GM23338 (cell line): Measurements from ENCODE around the gene SCML1. TPM values are rescaled to one million over a fixed set of nuclear protein-coding genes. Genes with fewer than 3 reads are reported as not detected.

Experiments
- ATAC-seq: fragments of 200-7000 bp; cut with Tn5 transposase; 3 replicates; pipeline ENCODE4 v1.9.1; 2020
- DNase-seq: peaks from one replicate; pipeline ENCODE4 v3.0.0-alpha.2; 2015; ENCODE audit warnings: low spot score
- H2AFZ ChIP-seq: fragments of 200-600 bp; sonication (generic); 2 replicates; pipeline ENCODE4 v1.8.0; 2016; ENCODE audit warnings: antibody characterized with exemption, mild to moderate bottlenecking, moderate library complexity
- H3F3A ChIP-seq: fragments of 200-600 bp; sonication (generic); replicated peaks from 2 replicates; pipeline ENCODE4 v1.8.0; 2017; ENCODE audit warnings: antibody characterized with exemption, mixed run types, low read depth
- H3K27ac ChIP-seq: fragments of 200-600 bp; sonication (generic); 2 replicates; pipeline ENCODE4 v1.6.1; 2016; ENCODE audit warnings: low read depth
- H3K27me3 ChIP-seq: fragments of 200-600 bp; sonication (generic); 2 replicates; pipeline ENCODE4 v1.8.0; 2016; ENCODE audit warnings: mild to moderate bottlenecking, mixed run types, moderate library complexity; ENCODE audit not compliant: insufficient read depth
- H3K36me3 ChIP-seq: fragments of 200-600 bp; sonication (generic); 2 replicates; pipeline ENCODE4 v1.8.0; 2016; ENCODE audit warnings: mild to moderate bottlenecking; ENCODE audit not compliant: insufficient read depth
- H3K4me1 ChIP-seq: fragments of 200-600 bp; sonication (generic); 2 replicates; pipeline ENCODE4 v1.8.0; 2016; ENCODE audit warnings: mild to moderate bottlenecking, moderate library complexity; ENCODE audit not compliant: insufficient read depth
- H3K4me2 ChIP-seq: fragments of 200-600 bp; sonication (generic); 2 replicates; pipeline ENCODE4 v1.7.1; 2017; ENCODE audit warnings: mixed run types
- H3K4me3 ChIP-seq: fragments of 200-600 bp; sonication (generic); 2 replicates; pipeline ENCODE4 v1.6.1; 2016; ENCODE audit warnings: mixed run types
- H3K79me2 ChIP-seq: fragments of 200-600 bp; sonication (generic); replicated peaks from 2 replicates; pipeline ENCODE4 v1.8.0; 2017; ENCODE audit warnings: mild to moderate bottlenecking; ENCODE audit not compliant: insufficient read depth
- H3K9me2 ChIP-seq: fragments of 200-600 bp; sonication (generic); 2 replicates; pipeline ENCODE4 v1.8.0; 2017; ENCODE audit not compliant: insufficient read depth
- H4K20me1 ChIP-seq: fragments of 200-600 bp; sonication (generic); replicated peaks from 2 replicates; pipeline ENCODE4 v1.8.0; 2017; ENCODE audit warnings: mild to moderate bottlenecking; ENCODE audit not compliant: insufficient read depth
- H3K27ac Mint-ChIP-seq: 2 replicates; pipeline ENCODE4 v1.8.0; 2020; ENCODE audit warnings: inconsistent platforms, mild to moderate bottlenecking, moderate library complexity, mixed read lengths
- H3K27me3 Mint-ChIP-seq: 3 replicates; pipeline ENCODE4 v1.8.0; 2022; ENCODE audit warnings: low read depth, mild to moderate bottlenecking, moderate library complexity, mixed read lengths, inconsistent platforms; ENCODE audit not compliant: insufficient read depth, poor library complexity
- H3K36me3 Mint-ChIP-seq: 3 replicates; pipeline ENCODE4 v1.8.0; 2021; ENCODE audit warnings: low read depth, mild to moderate bottlenecking, inconsistent platforms, moderate library complexity, mixed read lengths
- H3K4me1 Mint-ChIP-seq: 3 replicates; pipeline ENCODE4 v1.8.0; 2020; ENCODE audit warnings: mild to moderate bottlenecking, inconsistent platforms, mixed read lengths
- H3K4me3 Mint-ChIP-seq: 3 replicates; pipeline ENCODE4 v1.8.0; 2021; ENCODE audit warnings: moderate library complexity, mild to moderate bottlenecking, inconsistent platforms, mixed read lengths
- H3K9me3 Mint-ChIP-seq: 3 replicates; pipeline ENCODE4 v1.8.0; 2020; ENCODE audit warnings: moderate library complexity, mild to moderate bottlenecking, inconsistent platforms, mixed read lengths
- CREB1 ChIP-seq: fragments of 250-450 bp; sonication (Bioruptor Pico); IDR thresholded peaks from 2 replicates; pipeline ENCODE4 v1.5.0; 2020; ENCODE audit warnings: low read depth, mild to moderate bottlenecking, moderate library complexity
- EZH2 ChIP-seq: fragments of 200-600 bp; sonication (generic); IDR thresholded peaks from one replicate; pipeline ENCODE4 v1.8.0; 2017; ENCODE audit warnings: antibody characterized with exemption, mild to moderate bottlenecking, low read depth; ENCODE audit not compliant: unreplicated experiment
- JUNB ChIP-seq: IDR thresholded peaks from one replicate; pipeline ENCODE4 v1.6.1; 2016; ENCODE audit warnings: antibody characterized with exemption; ENCODE audit not compliant: unreplicated experiment
- NANOG ChIP-seq: IDR thresholded peaks from 2 replicates; pipeline ENCODE4 v1.6.1; 2016; ENCODE audit warnings: antibody characterized with exemption, borderline replicate concordance
- POLR2AphosphoS5 ChIP-seq: IDR thresholded peaks from 2 replicates; pipeline ENCODE4 v1.6.1; 2016; ENCODE audit warnings: antibody characterized with exemption, low read depth
- ZNF114 ChIP-seq: fragments of 250-450 bp; sonication (Bioruptor Pico); IDR thresholded peaks from 2 replicates; pipeline ENCODE4 v1.5.0; 2020; ENCODE audit warnings: mild to moderate bottlenecking, moderate library complexity
- ZNF331 ChIP-seq: fragments of 250-450 bp; sonication (Bioruptor Pico); IDR thresholded peaks from 2 replicates; pipeline ENCODE4 v1.5.0; 2020; ENCODE audit warnings: low read depth, mild to moderate bottlenecking, moderate library complexity
- polyA plus RNA-seq: library from polyadenylated mRNA; unstranded; fragments of >200 nt; fragmentation: Nextera tagmentation; extraction: Ambion mirVana; gene quantifications from 2 replicates; pipeline ENCODE4 v1.2.1, GENCODE V29; 2016
- total RNA-seq: library from RNA; depleted of rRNA; stranded (reverse); fragments of >200 nt; shearing (Covaris generic); gene quantifications from 2 replicates; pipeline ENCODE4 v1.2.3, GENCODE V29; 2014
- TF ChIP-seq, protein P1 (sequence below), 2 experiments: fragments of 200-600 bp in 1 of 2; sonication (generic) in 1 of 2; conservative IDR thresholded peaks; 2 replicates each; pipeline versions ENCODE4 v1.5.1 to v1.6.1; 2016 to 2017; ENCODE audit warnings: antibody characterized with exemption in 2 of 2, low read depth in 2 of 2, mild to moderate bottlenecking in 2 of 2, moderate library complexity in 1 of 2
- TF ChIP-seq, protein P2 (sequence below): IDR thresholded peaks from one replicate; pipeline ENCODE4 v1.6.1; 2018; ENCODE audit warnings: antibody characterized with exemption; ENCODE audit not compliant: unreplicated experiment

Gene SCML1
- total and polyA plus RNA-seq, 2 experiments from 2014 or later = 5.4 to 6.4 TPM

DNA sequence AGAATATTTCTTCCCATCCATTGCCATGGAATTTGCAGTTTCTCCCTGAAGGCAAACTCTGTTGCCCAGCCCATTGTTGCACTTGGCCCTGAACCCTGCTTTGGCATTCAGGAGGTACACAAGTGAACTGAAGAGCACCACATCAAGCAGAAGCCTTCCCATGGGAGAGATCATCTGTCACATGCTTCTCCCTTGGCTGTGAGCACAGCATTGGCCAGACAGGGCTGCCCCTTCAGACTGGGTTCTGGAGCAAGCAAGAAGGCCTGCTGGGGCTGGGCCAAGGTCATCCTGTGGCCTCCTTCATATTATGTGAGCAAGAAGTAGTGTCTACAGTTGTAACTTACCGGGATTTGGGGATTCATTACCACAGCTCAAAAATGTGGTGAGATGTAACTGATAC, 22.7 kb downstream of the SCML1 start (continued):
- TF ChIP-seq, protein P1, sequence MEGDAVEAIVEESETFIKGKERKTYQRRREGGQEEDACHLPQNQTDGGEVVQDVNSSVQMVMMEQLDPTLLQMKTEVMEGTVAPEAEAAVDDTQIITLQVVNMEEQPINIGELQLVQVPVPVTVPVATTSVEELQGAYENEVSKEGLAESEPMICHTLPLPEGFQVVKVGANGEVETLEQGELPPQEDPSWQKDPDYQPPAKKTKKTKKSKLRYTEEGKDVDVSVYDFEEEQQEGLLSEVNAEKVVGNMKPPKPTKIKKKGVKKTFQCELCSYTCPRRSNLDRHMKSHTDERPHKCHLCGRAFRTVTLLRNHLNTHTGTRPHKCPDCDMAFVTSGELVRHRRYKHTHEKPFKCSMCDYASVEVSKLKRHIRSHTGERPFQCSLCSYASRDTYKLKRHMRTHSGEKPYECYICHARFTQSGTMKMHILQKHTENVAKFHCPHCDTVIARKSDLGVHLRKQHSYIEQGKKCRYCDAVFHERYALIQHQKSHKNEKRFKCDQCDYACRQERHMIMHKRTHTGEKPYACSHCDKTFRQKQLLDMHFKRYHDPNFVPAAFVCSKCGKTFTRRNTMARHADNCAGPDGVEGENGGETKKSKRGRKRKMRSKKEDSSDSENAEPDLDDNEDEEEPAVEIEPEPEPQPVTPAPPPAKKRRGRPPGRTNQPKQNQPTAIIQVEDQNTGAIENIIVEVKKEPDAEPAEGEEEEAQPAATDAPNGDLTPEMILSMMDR (conservative IDR thresholded peaks at IDR 0.05; ENCODE audit: low read depth in 2 of 2) = no peak
- no peak for TF ChIP-seq ZNF114 (CRISPR knock-in tag)
- TF ChIP-seq ZNF331 (CRISPR knock-in tag) = no peak
- TF ChIP-seq JUNB = no peak
- no peak for TF ChIP-seq EZH2
- no peak for TF ChIP-seq CREB1 (CRISPR knock-in tag)
- no peak for TF ChIP-seq NANOG
- TF ChIP-seq, protein P2, sequence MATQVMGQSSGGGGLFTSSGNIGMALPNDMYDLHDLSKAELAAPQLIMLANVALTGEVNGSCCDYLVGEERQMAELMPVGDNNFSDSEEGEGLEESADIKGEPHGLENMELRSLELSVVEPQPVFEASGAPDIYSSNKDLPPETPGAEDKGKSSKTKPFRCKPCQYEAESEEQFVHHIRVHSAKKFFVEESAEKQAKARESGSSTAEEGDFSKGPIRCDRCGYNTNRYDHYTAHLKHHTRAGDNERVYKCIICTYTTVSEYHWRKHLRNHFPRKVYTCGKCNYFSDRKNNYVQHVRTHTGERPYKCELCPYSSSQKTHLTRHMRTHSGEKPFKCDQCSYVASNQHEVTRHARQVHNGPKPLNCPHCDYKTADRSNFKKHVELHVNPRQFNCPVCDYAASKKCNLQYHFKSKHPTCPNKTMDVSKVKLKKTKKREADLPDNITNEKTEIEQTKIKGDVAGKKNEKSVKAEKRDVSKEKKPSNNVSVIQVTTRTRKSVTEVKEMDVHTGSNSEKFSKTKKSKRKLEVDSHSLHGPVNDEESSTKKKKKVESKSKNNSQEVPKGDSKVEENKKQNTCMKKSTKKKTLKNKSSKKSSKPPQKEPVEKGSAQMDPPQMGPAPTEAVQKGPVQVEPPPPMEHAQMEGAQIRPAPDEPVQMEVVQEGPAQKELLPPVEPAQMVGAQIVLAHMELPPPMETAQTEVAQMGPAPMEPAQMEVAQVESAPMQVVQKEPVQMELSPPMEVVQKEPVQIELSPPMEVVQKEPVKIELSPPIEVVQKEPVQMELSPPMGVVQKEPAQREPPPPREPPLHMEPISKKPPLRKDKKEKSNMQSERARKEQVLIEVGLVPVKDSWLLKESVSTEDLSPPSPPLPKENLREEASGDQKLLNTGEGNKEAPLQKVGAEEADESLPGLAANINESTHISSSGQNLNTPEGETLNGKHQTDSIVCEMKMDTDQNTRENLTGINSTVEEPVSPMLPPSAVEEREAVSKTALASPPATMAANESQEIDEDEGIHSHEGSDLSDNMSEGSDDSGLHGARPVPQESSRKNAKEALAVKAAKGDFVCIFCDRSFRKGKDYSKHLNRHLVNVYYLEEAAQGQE = no peak

DNA sequence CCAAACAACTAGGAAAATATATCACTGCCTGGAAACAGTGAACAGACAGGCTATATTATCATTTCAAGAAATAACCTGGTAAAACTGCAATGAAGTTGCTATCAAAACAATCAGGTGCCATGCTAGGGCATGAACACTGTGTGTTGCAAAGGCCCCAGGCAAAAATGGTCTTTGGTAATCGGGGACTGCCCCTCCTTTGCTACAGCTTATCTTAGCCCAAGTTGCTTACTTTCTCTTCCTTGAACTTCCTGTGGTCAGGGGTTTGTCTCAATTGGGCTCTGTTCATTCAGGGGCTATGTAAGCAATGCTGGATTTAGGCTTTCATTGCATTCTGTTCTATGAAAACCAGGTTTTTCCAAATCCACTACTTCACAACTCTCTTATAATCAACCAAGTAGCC, 30.4 kb downstream of the SCML1 start:
- Histone ChIP-seq H3K27me3 (no peaks in the 10 kb centered on the region), H3K9me2 (no peaks in the 10 kb centered on the region), H3F3A (no peaks in the 10 kb centered on the region), H3K4me2 (no peak overlapping the region), H3K27ac (no peak overlapping the region), H3K4me1 (no peaks in the 10 kb centered on the region), H2AFZ (no peak overlapping the region), H3K4me3 (no peak overlapping the region), H4K20me1 (no peaks in the 10 kb centered on the region), H3K36me3 (no peaks in the 10 kb centered on the region), H3K79me2 (no peaks in the 10 kb centered on the region)
- no peak for TF ChIP-seq POLR2AphosphoS5
- Mint-ChIP-seq H3K36me3 (no peaks in the 10 kb centered on the region), H3K27ac (no peak overlapping the region), H3K4me1 (no peaks in the 10 kb centered on the region), H3K4me3 (no peak overlapping the region), H3K9me3 (no peaks in the 10 kb centered on the region), H3K27me3 (no peaks in the 10 kb centered on the region)
- ATAC-seq = no peak
- DNase-seq = no peak

DNA sequence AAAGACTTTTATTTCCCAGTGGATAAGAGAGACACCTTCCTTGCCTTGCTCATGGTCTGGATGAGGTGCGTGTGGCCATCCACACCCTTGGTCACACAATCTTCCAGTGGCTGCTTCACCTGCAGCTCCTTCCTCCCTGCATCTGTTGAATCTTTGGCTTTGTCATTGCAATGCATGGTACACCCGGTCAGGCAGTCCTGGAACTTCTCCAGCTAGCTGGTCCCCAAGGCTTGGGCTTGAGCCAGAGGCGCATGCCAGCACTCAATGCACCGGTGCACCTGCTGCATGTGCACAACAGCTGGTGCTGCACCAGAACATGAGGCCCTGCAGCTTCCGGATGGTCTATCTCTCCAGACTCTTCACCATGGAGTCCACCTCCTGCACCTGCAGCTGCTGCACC, 31.7 kb downstream of the SCML1 start:
- H3K27me3 ChIP-seq = no peaks in the 10 kb centered on the region
- no peaks in the 10 kb centered on the region for H3K4me1 Mint-ChIP-seq

More for the DNA sequence above, 31.7 kb downstream of the SCML1 start:
- no peak for DNase-seq
- no peaks in the 10 kb centered on the region for H3K4me1 ChIP-seq
- H3K27ac ChIP-seq = no peak overlapping the region
- no peaks in the 10 kb centered on the region for H4K20me1 ChIP-seq
- TF ChIP-seq POLR2AphosphoS5 (no peak), ZNF331 (CRISPR knock-in tag) (no peak)
- TF ChIP-seq, protein P1 (conservative IDR thresholded peaks at IDR 0.05; ENCODE audit: low read depth in 2 of 2) = no peak
- TF ChIP-seq, protein P2 = no peak
- H3K4me3 ChIP-seq = no peak overlapping the region
- no peaks in the 10 kb centered on the region for H3K27me3 Mint-ChIP-seq
- H3K9me2 ChIP-seq = no peaks in the 10 kb centered on the region
- no peak overlapping the region for H2AFZ ChIP-seq
- no peak overlapping the region for H3K27ac Mint-ChIP-seq
- H3K9me3 Mint-ChIP-seq = no peaks in the 10 kb centered on the region
- no peaks in the 10 kb centered on the region for H3K79me2 ChIP-seq
- no peaks in the 10 kb centered on the region for H3F3A ChIP-seq
- no peak for ATAC-seq
- H3K4me2 ChIP-seq = no peak overlapping the region
- no peak overlapping the region for H3K4me3 Mint-ChIP-seq
- no peaks in the 10 kb centered on the region for H3K36me3 Mint-ChIP-seq
- no peaks in the 10 kb centered on the region for H3K36me3 ChIP-seq
